HG02981 (cell line): ENCODE results near the gene LASP1NB.
"Not testable (repeated sequence)": the region's sequence is repeated elsewhere in the genome, so short reads cannot be mapped to it uniquely, and the experiment has no call there.

Experiments used
- ATAC-seq: cut with Tn5 transposase; IDR thresholded peaks from one replicate; pipeline ENCODE4 v1.9.1; 2021; ENCODE audit warnings: mild to moderate bottlenecking, moderate library complexity; ENCODE audit not compliant: unreplicated experiment

Gene LASP1NB

DNA sequence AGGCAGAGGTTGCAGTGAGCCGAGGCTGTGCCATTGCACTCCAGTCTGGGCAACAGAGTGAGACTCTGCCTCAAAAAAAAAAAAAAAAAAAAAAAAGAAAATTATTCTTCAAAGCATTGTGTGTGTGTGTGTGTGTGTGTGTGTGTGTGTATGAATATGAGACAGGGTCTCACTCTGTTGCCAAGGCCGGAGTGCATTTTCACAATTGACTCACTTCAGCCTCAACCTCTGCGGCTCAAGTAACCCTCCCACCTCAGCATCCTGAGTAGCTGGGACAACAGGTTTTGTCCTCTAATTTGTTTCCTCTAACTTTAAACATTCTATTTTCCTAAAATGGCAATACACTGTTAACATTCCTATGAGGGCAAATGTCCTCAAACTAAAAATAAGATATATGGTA, 34.1 kb downstream of the LASP1NB start:
- no peak for ATAC-seq

GRCh38 chr17:38960402-38960801, 35.0 kb downstream of the LASP1NB start:
- no peak for ATAC-seq

DNA sequence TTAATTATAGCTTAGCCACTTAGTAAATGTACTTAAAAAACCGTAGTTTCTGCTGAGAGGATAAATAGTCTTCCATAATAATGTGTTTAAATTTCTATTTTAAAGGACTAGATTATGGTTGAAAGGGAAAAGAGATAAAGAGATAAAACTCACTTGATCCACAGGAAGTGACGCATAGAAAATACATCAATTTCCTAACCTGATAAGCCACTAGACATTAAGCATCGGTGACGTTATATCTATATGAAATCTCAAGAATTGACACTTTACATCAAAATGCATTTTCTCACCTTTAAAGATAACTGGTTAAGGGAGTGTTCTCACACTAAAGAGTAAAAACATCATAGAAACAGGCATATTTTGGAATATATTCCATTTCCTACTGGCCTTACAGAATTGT, 36.0 kb downstream of the LASP1NB start:
- no peak for ATAC-seq

DNA sequence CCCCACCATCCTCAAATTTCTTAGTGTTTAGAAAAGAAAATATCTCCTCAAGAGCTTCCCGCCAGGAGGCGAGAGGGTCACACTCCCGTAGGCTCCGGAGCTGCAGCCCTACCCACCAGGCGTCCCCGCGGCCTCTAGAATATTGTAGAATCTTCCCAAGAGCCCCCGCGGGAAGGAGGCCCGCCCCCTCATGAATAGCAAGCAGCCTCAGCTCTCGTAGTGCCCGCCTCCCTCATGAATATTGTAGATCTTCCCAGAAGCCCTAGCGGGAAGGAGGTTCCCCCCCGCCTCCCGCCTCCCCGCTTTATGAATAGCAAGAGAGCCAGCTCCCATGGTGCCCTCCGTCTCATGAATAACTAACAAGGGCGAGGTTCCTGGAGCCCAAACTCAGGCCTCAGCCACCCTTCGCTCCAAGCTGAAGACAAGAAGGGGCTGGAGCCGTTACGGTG, 41.9 kb downstream of the LASP1NB start, which contains the start of gene FBXO47:
Gene FBXO47, minus strand, starts transcription at position 114 of the 449 bp plus-strand sequence. CDS start 4,378 bp downstream, outside the sequence.
- no peak for ATAC-seq

- ATAC-seq, result no peak
Measured at GRCh38 chr17:38969281-38969680, 43.9 kb downstream of the LASP1NB start.

- no peak for ATAC-seq
Measured at GRCh38 chr17:38970128-38970527, 44.7 kb downstream of the LASP1NB start.

DNA sequence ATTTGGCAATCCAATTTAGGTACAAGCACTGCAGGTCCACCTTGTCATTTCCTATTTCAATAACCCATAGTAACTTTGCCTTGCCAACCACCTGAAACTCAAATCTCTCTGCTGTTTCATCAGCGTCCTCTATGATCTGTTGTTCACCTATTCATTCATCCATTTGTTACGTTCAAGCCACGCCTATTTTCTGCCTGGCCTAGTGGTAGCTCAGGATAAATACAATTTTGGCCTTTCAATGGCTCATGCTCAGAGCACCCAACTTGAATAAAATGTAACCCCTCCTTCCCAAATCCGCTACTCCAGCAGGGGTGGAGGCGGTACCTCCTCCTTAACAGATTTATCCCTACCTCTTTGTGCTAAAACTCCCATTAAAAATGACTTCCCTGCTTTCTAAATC, 45.4 kb downstream of the LASP1NB start:
- ATAC-seq, result no peak

DNA sequence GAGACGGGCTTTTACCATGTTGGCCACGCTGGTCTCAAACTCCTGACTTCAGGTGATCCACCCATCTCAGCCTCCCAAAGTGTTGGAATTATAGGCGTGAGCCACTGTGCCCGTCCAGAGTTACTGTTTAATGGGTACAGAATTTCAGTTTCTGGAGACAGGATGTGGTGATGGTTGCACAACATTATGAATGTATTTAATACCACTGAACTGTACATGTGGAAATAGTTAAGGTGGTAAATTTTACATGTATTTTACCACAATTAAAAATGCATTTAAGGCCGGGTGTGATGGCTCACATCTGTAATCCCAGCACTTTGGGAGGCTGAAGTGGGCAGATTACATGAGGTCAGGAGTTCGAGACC, 50.8 kb downstream of the LASP1NB start:
- not testable (repeated sequence) for ATAC-seq

- no peak for ATAC-seq
Measured at GRCh38 chr17:38978180-38978579, 52.8 kb downstream of the LASP1NB start.
